ENCODE data around the gene GTF2A1L.

DNA sequence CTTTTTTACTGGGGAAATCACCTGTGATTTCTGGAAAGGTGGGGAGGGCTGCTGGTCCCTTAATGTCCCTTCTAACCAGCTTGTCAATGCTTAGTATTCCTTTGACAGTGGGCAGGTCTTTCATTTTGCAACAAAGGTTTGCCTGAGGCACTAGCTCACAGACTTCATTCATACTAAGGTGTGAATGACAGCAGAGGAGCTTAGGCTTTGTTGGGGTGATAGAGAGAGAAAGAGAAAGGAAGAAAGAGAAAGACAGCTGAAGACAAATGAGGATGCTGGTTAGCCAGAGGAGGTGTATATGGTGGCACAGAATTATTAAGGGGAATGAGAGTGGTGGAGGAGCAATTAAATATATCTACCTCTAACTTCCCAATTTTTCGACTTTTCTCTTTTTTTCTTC lies 28.9 kb upstream of the GTF2A1L start:
- TF ChIP-seq CTCF (IDR thresholded peaks at IDR 0.05) (no peak), POLR2A (IDR thresholded peaks at IDR 0.05) (no peak)

Measured in breast epithelium (tissue), 3 donors.